ENCODE data around the gene CCL7.

The CCL7 gene

DNA sequence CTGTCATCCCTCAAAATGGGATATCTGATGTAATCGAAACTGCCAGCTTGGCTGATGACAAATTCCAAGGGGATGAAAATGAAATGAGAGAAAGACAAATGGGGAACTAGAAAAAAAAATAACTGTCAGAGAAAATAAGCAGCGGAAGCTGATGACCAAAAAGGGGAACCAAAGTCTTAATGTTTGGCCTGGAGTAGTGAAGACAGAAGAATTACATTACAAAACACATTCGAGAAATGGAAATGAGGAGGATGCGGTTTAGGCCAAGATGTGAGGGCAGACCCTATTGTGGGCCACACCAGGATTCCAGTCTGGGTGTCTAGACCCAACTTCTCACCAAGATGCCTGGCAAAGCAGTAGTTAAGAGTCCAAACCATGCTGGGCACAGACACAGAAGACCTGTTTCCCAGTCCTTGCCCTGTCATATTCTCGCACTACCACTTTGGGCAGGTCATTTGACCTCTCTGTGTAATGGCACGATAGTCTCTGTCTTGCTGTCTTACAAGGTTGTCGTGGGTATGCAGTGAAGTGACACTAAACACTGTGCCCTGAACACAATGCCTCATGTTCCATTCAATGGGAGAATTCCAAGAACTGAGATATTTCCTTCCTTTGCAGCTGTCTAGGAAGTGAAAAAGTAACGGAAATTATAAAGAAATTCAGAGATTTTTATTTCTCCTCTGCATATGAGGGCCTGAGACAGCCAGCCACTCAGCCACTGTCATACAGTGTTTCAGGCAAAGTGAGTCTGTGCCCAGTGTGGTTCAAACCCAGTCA lies 27.2 kb upstream of the CCL7 start:
- H3K36me3 ChIP-seq (replicated peaks) = no peaks in the 10 kb centered on the region
- in situ Hi-C loops (cut with HindIII; ENCODE audit: low pct_ligation_motif_present, low sequenced_read_pairs) = no loop called here
- TF ChIP-seq, protein P1, sequence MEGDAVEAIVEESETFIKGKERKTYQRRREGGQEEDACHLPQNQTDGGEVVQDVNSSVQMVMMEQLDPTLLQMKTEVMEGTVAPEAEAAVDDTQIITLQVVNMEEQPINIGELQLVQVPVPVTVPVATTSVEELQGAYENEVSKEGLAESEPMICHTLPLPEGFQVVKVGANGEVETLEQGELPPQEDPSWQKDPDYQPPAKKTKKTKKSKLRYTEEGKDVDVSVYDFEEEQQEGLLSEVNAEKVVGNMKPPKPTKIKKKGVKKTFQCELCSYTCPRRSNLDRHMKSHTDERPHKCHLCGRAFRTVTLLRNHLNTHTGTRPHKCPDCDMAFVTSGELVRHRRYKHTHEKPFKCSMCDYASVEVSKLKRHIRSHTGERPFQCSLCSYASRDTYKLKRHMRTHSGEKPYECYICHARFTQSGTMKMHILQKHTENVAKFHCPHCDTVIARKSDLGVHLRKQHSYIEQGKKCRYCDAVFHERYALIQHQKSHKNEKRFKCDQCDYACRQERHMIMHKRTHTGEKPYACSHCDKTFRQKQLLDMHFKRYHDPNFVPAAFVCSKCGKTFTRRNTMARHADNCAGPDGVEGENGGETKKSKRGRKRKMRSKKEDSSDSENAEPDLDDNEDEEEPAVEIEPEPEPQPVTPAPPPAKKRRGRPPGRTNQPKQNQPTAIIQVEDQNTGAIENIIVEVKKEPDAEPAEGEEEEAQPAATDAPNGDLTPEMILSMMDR (IDR thresholded peaks at IDR 0.05; ENCODE audit: low read depth, low read length, missing control alignments) = no peak
- no peak overlapping the region for H3K4me3 ChIP-seq (ENCODE audit: low read depth, low read length)
- no peak for DNase-seq
- no peak overlapping the region for H3K27ac ChIP-seq
- H3K27me3 ChIP-seq (replicated peaks) = no peaks in the 10 kb centered on the region

DNA sequence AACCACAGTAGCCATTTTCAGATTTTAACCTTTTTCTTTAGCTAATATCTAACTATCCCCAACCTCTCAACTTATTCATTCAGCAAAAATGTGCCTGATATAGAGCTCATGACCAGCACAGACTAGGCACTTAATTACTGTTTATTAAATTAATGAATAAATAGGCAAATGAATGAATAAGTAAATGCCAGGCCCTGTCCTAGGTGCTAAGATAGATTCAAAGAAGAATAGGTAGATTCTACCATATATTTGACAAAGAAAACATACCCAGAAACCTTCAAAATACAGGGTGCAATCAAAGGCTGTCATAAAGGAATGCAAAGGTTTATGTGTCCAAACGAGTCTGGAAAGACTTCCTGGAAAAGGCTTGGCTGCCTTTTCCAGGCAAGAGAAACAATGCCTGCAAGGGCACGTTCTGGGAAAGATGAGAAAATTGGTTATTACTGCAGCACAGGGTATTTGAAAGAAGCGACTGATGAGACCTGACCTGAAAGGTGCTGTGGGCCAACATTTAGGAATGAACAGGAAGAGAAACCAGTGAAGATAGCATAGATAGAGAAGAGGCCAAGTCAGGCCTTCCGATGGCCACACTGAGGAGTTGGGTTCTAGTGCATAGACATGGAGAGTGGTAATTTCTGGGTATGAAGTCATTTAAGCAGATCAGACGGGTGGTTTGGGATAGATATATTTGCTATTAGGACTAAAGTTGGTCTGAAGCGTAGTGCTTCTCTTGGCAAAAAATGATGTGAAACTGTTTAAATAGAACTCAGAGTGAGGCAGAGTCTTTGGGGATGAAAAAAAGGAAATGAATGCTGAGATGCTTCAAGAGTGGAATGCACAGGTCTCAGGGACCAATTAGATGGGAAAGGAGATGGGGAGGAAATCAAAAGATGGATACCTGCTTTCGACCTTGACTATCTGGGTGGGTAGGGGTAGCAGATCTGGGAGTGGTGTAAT lies 26.4 kb upstream of the CCL7 start:
- Histone ChIP-seq H3K27ac (no peak overlapping the region), H3K36me3 (replicated peaks) (no peaks in the 10 kb centered on the region), H3K27me3 (replicated peaks) (no peaks in the 10 kb centered on the region), H3K4me3 (ENCODE audit: low read depth, low read length) (no peak overlapping the region)
- DNase-seq = no peak
- TF ChIP-seq, protein P1 (IDR thresholded peaks at IDR 0.05; ENCODE audit: low read depth, low read length, missing control alignments) = no peak
- in situ Hi-C loops (cut with HindIII; ENCODE audit: low pct_ligation_motif_present, low sequenced_read_pairs) = no loop called here

DNA sequence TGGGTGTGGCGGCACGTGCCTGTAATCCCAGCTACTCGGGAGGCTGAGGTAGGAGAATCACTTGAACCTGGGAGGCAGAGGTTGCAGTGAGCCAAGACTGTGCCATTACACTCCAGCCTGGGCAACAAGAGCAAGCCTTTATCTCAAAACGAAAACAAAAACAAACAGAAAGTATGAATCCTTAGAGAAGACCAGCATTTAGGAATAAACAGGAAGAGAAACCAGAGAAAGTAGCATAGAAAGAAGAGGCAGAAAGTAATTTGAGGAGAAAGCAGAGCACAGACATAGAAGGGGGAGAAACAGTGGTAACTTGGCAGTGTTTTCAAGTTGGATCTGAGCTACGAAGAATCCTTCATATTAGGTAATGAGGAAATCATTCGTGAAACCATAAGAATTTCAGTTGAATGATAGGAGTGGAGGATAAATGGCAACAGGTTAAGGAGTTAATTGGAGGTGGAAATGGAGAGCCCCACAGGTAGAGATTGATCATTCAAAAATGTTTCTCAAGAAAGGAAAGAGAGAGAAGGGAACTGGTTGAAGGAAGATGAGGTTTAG lies 24.6 kb upstream of the CCL7 start:
- no peak overlapping the region for H3K4me3 ChIP-seq (ENCODE audit: low read depth, low read length)
- no peak overlapping the region for H3K27ac ChIP-seq
- TF ChIP-seq, protein P1 (IDR thresholded peaks at IDR 0.05; ENCODE audit: low read depth, low read length, missing control alignments) = no peak

DNA sequence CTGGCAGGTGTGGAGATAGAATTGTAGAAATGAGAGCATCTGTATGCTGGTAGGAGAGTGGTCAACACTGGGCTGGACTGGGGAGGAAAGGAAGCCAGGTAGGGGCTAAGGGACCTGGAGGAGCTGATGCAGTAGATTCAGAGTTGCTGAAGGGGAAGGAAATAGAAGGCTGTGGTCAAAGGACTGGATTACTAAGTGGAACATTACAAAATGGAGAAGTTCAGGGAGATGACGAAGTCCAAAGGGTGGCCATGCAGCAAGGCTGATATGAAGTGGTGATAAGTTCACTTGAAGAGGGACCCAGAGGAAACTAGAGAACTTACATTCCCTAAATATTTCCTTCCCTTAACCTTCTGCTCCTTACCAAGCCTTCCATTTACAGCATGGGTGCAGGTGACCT lies 23.6 kb upstream of the CCL7 start:
- in situ Hi-C loops (cut with HindIII; ENCODE audit: low pct_ligation_motif_present, low sequenced_read_pairs) = no loop called here
- DNase-seq = no peak
- Histone ChIP-seq H3K27me3 (replicated peaks) (no peaks in the 10 kb centered on the region), H3K27ac (no peak overlapping the region), H3K36me3 (replicated peaks) (no peaks in the 10 kb centered on the region), H3K4me3 (ENCODE audit: low read depth, low read length) (no peak overlapping the region)
- TF ChIP-seq, protein P1 (IDR thresholded peaks at IDR 0.05; ENCODE audit: low read depth, low read length, missing control alignments) = no peak

More for the DNA sequence above, 24.6 kb upstream of the CCL7 start:
- Histone ChIP-seq H3K36me3 (replicated peaks) (no peaks in the 10 kb centered on the region), H3K27me3 (replicated peaks) (no peaks in the 10 kb centered on the region)
- in situ Hi-C loops (cut with HindIII; ENCODE audit: low pct_ligation_motif_present, low sequenced_read_pairs) = no loop called here
- no peak for DNase-seq

DNA sequence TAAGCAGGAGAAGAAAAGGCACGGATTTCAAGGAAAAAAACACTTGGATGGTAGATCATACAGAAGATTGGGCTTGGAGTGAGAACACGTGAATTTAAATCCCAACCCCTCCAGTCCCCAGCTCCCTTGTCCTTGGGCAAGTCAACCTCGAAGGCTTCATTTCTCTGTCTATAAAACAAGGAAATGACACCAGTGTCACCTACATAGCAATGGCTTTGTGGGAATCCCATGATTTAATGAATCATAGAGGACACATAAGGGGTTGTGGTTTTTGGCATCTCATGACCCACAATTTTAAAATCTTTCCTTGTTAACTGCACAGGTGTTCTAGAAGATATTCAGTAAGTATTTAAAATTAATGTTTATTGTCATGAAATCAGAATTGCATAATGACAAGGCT lies 23.1 kb upstream of the CCL7 start:
- H3K36me3 ChIP-seq (replicated peaks) = no peaks in the 10 kb centered on the region
- no peaks in the 10 kb centered on the region for H3K27me3 ChIP-seq (replicated peaks)
- TF ChIP-seq, protein P1 (IDR thresholded peaks at IDR 0.05; ENCODE audit: low read depth, low read length, missing control alignments) = no peak
- no peak overlapping the region for H3K27ac ChIP-seq
- in situ Hi-C loops (cut with HindIII; ENCODE audit: low pct_ligation_motif_present, low sequenced_read_pairs) = no loop called here
- no peak for DNase-seq
- H3K4me3 ChIP-seq (ENCODE audit: low read depth, low read length) = no peak overlapping the region
